Left renal cortex interstitium (tissue), 4 donors: ENCODE measurements around the gene SMIM31. TPM values are rescaled to one million over a fixed set of nuclear protein-coding genes. Genes with fewer than 3 reads are reported as not detected.

Source experiments
- polyA plus RNA-seq, 4 donors: library from polyadenylated mRNA; unstranded; fragments of 120-200 nt; gene quantifications; one replicate each; pipeline ENCODE4 v1.2.1, GENCODE V29; 2013; ENCODE audit not compliant: insufficient read length in 4 of 4

SMIM31 gene
- polyA plus RNA-seq, 4 donors = 0.16 to 0.51 (median 0.24) TPM

Other genes with a start within 250 kb of the SMIM31 start
- gene APELA, start 123.0 kb downstream of the SMIM31 start, polyA plus RNA-seq = 10 to 100 TPM in 1 of 4 donors, 1 to 10 TPM in 3; 8.3 to 11.8 (median 9.2) TPM
- gene TRIM61, start 223.5 kb downstream of the SMIM31 start, polyA plus RNA-seq = 1 to 10 TPM; 2.4 to 3.6 (median 3.2) TPM